ENCODE results near the gene SAC3D1.
"Not testable (repeated sequence)": the region's sequence is repeated elsewhere in the genome, so short reads cannot be mapped to it uniquely, and the experiment has no call there.

Gene SAC3D1

DNA sequence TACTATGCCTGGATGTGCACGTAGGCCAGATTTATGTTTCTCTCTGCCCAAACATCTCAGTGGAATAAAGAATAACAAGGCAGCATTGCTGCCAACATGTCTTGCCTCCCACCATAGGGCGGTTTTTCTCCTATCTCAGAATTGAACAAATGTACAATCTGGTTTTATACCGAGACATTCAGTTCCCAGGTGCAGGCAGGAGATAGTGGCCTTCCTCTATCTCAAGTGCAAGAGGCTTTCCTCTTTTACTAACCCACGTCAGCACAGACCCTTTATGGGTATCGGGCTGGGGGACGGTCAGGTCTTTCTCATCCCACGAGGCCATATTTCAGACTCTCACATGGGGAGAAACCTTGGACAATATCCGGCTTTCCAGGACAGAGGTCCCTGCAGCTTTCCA lies 17.5 kb upstream of the SAC3D1 start:
- DNase-seq, result not testable (repeated sequence)

DNA sequence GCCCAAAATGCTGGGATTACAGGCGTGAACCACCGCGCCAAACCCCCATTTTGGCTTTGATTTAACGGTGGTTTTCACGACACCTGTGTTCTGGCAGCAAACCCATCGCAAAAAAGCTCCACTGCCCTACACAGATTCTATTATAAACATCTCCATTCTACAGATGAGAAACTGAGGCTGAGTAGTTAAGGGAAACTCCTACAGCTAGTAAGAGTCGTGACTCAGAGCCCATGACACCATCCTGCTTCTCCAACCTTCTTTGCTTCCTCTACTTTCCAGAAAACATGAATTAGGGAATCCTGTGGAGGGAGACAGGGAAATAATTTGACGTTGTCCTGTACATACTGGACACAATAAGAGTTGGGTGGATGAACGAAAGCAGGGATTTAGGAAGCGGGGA lies 14.2 kb upstream of the SAC3D1 start:
- DNase-seq, result no peak

DNA sequence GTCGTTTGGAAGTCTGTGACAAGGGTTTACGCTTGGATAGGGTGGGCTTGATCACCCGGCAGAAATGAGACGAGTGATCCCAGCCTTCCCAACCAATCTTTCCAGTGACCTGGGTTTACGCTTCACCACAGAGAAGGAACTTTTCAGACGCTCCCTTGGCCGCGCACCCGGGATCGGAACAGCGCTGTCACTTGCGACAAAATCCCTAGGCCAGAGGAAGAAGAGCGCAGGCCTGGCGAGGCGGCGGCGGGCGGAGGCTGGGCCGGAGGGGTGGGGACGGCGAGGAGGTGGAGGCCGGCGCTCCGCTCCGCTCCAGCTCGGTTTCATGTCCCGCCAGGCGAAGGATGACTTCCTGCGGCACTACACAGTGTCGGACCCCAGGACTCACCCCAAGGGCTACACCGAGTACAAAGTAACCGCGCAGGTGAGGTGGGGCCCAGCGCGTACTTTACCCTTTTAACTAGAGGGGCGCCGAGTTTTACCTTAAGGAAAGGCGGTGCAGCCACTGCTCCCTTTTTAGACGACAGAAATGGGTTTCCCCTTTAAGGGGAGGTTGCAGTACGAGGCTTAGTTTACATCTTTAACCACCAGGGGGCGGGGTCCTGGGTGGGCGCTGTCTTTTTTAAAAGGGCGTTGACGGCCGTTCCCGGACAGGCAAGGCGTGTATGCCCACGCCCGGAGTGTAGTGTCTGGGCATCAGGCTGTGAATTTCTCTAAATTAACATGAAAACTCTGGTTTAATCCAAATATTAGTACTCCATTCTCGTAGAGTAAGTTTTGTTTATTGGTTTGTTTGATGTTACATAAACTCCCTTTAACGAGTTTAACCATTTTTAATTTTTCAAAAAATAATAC lies 13.6 kb upstream of the SAC3D1 start, which contains the start of gene SNX15:
TSS of gene SNX15 (plus strand) at position 227 of the 855 bp plus-strand sequence. CDS start at position 326, 99 bp downstream.
- DNase-seq, result peak; percentile 57 to 98 (median 92)

DNA sequence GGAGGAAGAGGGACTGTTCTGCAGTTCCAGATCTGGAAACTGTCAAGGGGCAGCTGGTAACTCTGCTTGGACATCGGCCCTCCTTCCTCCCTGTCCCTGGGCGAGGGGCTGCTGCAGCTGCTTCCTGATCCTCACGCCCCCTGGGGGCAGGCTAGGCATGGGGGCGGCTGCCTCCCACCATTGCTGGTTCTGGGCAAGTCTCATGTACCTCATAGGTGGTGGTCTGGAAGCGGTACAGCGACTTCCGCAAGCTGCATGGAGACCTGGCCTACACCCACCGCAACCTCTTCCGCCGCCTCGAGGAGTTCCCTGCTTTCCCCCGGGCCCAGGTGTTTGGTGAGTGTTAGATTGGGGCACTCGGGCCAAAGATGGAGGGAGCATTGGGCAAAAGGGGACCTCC lies 8.8 kb upstream of the SAC3D1 start:
- DNase-seq, result no peak

DNA sequence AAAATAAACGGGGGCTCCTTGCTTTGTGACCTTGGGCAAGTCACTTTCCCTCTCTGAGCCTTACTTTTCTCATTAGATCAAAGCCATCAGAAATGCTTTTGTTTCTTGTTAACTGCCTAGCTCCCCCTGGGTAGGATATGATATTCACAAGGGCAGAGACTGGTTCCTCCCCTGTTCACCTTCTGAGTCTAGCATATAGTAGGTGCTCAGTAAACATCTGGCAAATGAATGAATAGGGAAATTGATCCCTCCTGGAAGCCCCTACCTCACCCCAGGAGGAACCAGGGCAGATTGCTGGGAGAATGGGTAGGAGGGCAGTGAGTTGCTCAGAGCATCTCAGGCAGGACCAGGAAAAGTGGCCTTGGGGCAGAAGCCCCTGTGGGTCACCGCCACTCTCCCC lies 6.6 kb upstream of the SAC3D1 start:
- DNase-seq, result no peak

DNA sequence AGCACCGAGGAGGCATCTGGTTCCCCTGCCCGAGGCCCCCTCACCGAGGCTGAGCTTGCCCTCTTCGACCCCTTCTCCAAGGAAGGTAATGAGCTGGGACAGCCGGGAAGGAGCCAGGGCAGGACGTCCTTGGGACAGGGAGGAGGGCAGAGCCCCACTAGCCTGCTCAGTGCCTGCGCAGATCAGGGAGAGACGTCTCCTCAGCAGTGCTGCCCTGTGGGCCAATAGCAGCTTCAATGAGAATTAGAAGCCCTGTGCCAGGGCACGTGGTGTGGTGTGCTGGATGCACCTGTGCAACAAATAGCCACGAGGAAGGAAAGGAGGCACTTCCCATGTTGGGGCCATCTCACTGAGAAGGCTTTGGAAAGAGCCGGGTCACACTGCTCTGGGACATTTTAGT lies 5.4 kb upstream of the SAC3D1 start:
- no peak for DNase-seq

DNA sequence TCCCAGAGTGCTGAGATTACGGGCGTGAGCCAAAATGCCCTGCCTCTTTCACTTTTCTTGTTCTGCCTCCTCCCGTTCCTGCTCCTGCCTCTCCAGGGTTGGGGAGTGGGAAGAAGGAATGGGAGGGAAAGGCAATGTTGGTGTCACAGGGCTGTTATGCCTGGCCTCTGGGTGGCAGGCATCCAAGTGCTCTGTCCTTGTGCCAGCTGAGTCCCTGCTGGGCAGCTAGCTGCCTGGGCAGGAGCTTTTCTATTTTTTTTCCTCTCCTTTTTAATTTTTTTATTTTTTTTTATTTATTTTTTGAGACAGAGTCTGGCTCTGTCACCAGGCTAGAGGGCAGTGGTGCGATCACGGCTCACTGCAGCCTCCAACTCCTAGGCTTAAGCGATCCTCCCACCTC lies 4.1 kb upstream of the SAC3D1 start:
- peak in 49 of 56 donors; percentile 2 to 83 (median 43) for DNase-seq

DNA sequence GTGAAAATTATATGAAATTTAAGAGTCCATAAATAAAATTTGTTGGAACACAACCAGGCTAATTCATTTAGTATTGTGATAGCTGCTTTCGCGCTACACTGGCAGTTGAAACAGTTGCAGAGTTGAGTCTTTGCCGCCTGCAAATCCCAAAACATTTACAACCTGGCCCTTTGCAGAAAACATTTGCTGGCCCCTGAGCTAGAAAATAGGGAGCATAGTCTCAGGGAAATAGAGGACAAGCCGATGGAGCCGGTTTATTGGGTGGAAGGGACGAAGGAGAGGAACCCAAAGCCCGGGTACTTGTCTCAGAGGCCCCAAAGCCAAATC lies 527 bp upstream of the SAC3D1 start:
- DNase-seq, result no peak

DNA sequence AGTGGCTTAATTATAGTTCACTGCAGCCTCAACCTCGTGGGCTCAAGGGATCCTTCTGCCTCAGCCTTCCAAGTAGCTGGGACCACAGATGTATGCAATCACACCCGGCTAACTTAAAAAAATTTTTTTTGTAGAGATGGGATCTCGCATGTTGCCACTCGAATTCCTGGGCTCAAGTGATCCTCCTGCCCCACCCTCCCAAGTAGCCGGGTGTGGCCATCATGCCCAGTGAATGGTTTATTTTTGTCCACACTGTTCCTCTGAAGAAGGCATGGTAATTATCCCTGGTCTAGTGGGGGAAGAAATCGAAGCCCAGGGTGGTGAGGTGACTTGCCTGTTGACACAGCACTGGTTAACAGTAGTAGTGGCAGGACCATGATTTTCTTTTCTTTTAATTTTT lies 1.9 kb downstream of the SAC3D1 start:
- DNase-seq, result no peak

DNA sequence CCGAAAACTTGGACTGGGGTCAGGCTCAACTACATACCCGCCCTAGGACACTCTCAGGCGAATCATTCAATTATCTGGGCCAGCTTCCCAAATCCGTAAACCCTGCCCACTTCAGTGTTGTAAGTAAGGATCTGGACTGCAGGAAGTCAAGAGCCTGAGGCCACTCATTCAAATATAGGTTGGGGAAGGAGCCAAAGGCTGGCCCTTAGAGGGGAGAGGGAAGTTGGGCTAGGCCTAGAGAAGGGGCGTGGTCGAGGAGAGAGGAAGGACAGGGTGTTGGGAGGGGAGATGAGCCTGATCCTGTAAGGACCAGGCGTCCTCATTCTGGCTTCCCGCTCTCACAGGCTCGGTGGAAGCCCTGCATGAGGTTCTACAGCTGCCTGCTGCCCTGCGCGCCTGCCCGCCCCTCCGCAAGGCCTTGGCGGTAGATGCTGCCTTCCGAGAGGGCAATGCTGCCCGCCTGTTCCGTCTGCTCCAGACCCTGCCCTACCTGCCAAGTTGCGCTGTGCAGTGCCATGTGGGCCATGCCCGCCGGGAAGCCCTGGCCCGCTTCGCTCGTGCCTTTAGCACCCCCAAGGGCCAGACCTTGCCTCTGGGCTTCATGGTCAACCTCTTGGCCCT lies 3.0 kb downstream of the SAC3D1 start:
- DNase-seq, result peak in 12 of 56 donors; percentile 1 to 21 (median 6)

DNA sequence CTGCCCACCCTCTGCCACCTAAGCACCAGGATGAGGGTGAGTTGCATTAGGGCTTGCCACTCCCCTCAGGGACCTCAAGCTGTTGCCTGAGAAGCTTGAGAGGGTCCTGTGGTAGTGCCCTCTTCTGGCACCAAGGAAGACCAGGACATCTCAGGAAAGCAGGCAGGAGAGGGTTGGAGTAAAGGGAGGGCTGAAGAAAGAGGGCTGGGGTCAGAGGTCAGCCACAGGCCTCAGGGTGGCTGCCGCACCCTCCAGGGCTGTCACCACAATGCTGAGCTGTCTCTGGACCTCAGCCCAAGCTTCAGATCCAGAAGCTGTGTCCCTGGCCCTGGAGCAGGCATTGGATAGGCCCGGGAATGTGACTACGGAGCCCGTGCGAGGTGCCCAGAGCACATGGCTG lies 4.1 kb downstream of the SAC3D1 start:
- DNase-seq, result no peak

DNA sequence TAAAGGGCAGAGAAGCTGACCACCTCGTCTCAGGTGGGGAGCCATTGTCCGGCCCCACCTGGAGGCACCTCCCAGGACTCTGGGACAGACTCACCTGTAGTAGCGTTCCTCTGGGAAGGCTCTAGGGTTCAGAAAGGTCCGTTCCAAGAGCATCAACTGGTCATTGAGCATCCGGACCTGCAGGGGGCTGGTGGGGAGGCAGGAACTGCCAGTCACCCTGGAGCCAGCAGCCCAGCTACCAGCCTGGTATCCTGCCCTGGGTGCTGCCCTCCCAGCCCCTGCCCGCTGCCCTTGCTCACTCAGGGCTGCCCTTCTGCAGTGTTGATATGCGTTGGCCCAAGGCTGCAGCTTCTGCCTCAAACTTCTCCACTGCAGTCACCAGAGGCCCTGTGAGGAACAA lies 4.7 kb downstream of the SAC3D1 start:
- DNase-seq, result no peak

DNA sequence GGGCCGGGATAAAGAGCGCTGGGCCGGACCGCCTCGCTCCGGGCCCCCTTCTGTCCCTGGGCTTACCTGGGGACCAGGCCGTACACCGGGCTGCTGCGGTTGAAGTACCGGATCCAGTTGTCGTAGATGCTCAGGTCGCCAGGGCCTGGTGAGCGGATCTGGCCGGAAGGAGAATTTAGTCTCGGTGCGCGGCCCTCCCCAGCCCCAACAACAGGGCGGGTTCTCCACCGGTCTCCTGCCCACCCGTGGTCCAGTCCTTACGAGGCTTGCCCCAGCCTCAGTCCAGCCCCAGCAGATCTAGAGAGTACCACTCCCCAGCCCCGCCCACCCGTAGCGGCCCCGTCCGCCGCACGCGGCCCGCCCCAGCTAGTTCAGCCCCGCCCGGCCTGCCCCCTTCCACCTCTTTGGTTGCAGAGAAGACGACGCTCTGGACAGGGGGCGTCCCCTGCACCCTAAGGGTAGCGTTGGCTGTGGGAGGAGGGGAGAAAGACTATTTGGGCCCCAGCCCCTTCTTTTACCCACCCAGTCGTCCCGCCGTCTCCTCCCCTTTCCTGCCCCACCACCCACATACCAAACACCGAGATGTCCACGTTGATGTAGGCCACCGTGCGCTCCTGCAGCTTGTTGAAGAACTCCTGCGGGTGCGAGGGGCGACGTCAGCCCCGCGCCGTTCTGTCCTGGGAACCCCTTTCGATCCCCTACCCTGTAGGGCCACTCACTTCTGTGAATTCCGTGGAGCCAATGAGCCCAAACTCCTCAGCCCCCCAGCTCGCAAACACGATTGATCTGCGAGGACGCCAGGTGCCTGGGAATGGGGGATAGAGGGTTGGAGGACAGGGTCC lies 6.8 kb downstream of the SAC3D1 start:
- no peak for DNase-seq

DNA sequence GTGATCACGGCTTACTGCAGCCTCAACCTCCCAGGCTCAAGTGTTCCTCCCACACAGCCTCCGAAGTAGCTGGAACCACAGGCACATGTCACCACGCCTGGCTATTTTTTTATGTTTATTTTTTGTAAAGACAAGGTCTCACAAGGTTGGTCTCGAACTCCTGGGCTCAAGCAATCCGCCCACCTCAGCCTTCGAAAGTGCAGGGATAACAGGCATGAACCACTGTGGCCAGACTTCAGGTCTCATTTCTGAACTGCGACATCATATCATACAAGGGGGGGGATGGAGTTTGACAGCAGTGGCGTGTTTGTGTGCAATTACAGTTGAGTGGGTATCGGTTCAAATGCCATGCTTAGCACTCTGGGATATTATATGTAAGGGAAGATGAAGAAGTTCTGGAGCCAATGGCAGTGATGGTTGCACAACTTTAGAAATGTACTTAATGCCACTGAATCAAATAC lies 10.4 kb downstream of the SAC3D1 start:
- DNase-seq, result no peak

DNA sequence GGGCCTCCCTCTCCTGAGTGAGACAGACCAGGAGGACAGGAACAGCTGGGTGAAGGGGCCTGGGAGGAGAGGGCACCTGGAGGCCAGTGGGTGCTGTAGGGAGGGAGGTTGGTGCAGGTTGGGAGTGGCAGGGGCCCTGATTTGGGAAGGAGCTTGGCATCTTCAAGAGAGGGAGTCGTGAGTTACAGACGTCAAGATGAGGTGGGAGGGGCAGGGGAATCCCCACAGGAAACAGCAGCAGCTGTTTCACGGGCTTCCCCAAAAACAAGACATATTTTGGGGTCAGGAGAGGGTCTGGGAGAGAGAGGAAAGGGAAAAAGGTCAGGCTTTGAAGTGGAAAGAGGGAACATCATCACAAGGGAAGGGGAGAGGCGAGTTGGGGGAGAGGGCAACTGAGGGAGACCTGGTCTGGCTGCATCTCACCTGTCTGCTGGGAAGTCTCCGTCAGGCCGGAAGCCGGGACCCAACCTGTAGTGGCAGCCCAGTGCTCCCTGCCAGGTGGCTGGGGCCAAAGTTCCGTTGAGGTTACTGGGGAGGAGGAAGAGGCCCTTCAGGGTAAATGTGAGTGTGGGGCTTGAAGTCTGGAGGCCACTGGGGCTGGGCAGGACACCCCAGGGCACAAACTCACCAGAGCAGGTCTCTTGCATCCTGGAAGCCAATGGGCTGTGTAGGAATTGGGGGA lies 13.0 kb downstream of the SAC3D1 start:
- no peak for DNase-seq

DNA sequence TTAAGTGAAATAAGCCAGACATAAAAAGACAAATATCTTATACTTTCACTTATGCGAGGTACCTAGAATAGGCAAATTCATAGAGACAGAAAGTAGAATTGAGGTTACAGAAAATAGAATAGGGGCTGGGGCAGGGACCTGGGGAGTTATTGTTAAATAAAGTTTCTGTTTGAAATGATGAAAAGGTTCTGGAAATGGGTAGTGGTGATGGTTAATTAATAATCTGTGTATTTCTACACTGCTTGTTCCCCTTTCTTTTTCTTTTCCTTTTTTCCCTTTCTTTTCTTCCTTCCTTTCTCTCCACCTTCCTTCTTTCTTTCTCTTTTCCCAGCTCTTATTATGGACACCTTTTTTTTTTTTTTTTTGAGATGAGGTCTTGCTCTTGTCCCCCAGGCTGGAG lies 14.5 kb downstream of the SAC3D1 start:
- DNase-seq, result no peak

DNA sequence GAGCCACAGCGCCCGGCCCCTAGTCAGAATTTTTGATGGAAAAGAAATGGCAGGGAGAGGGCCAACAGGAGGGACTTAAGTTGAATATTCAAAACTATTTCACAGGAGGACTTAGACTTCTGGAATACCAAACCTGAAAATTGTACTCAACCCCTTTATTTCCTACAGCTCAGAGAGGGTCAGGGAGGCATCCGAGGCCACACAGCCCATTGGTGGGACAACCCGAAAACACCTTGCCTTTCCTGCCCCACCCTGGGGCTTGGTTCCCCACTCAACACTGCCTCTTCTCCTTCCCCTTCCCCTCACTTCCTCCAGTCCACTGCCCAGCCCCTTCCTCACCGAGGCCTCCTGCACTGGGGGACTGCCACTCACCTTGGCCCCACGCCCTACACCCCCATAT lies 16.0 kb downstream of the SAC3D1 start:
- no peak for DNase-seq

DNA sequence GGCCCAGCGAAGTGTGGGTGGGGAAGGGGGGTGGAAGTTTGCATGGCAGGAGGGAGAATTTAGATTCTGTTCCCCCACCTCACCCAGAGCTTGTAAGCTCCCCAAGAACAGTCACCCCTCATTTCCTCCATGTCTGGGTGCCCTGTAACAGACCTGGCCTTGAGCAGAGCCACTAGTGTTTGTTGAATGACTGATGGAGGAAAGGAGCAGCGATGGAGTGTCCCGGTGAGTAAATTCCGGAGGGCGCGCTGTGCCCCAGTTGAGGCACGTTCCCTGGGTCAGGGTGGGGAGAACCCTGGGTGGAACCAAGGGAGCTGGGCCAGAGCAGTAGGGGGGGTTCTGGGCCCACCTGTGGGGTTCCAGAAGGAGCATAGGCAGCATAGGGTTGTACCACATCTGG lies 16.5 kb downstream of the SAC3D1 start:
- DNase-seq, result no peak

DNA sequence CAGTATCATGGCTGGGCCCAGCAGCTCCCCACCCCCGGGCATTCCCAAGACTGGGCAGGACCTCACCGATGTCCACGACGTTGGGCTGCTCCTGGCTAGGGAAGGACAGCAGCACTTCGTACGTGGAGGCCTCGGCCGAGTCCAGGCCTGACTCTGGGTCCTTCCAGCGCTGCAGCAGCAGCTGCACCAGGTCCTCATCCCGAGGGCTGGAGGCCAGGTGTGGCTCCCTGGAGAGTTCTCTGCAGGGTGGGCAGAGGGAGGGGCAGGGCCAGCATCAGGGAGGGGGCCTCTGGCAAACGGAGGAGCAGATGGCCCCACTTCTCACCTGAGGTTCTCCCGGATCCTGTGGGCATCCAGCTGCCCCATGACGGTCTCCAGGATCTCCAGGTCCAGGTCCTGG lies 17.0 kb downstream of the SAC3D1 start:
- no peak for DNase-seq

DNA sequence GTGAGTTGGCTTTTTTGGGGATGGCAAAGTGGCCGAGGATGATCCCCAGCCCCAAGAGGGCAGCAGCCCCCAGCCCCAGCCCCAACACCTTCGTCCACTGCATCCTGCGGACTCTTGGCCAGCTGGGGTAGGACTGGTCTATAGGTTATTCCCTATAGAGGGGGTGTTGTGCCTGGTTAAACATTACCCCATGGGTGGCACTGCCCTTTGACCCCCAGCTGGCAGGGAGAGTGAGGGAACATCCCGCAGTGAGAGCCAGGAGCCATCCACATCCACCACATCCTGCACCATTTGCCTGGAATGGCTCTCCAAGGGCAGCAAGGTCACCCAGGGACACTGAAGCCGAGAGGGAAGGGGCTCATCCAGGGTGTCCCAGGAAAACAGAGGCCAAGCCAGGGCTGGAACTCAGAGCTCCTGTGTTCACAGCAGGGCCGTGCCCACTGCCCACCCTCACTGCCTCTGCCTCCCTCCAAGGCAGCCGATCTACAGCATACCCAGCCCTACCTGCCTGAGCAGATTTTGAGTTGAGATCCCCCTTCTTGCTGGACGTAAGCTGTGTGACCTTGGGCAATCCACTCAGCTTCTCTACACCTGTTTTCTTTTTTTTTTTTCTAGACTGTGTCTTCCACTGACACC lies 17.5 kb downstream of the SAC3D1 start, which contains the start of gene NAALADL1:
TSS of gene NAALADL1 (minus strand) at position 135 of the 636 bp plus-strand sequence. CDS start at position 103, 32 bp downstream.
- DNase-seq, result no peak

DNA sequence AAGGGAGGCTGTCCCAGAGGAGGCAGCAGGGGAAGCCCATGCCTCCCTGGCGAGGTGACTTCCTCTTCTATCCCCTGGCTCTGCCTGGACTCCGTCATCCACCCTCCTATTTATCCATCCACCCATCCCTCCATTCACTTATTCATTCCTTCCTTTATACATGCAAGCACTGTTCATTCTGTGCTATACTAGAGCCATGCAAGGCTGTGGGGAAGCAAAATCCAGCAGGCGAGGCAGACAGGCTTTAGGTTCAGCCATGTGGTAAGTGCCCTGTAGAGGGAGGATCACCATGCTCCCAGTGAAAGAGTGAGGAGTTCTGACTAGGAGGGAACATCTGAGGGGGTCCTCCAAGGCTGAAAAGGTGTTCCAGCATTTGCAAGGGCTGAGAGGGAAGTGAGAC lies 18.5 kb downstream of the SAC3D1 start:
- DNase-seq, result no peak
